COLO668 (cell line): ENCODE results near the gene ACVR1.
"Not testable (repeated sequence)": the region's sequence is repeated elsewhere in the genome, so short reads cannot be mapped to it uniquely, and the experiment has no call there.

Source experiments
- DNase-seq: peaks from one replicate; lab custom pipeline; 2025; ENCODE audit not compliant: unreplicated experiment; lab: John Stamatoyannopoulos, UW

Gene ACVR1

DNA sequence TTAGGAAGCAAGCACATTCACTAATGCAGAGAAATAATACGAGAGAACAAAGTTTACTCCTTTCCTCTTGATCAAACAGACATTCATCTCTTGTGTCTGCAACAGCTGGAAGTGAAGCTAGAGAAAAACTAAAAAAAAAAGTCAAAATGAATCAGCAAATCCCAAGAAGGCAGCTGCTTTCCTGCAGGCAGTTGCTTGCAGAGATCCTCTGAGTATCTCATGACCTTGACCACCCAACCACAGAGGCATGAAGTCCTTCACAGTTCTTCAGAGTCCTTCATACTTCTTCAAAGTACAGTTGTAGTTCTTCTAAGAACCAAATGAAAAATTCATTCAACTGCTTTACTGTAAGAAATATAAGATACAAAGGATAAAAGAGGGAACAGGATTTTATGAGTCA is 150.3 kb downstream of the ACVR1 start:
- no peak for DNase-seq

GRCh38 chr2:157722580-157723234 is 153.4 kb downstream of the ACVR1 start:
- no peak for DNase-seq

DNA sequence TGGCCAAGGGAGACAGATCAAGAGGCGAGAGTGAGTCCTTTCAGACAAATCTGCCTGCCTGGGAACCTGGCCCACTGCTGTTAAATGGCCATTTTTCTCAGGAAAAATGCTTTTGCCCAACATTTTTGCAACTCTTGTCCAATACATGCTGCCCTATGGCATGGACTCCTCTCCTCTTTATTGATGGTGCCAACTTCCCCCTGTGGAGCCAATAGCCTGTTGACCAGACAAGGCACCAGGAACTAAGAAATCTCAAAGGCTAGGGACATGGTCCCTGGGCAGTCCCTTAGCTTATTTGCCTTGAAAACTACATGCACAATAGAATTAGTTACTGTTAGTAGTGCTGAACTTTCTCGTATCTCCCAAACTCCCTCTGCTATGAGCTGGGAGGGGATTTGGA is 155.6 kb downstream of the ACVR1 start:
- no peak for DNase-seq

DNA sequence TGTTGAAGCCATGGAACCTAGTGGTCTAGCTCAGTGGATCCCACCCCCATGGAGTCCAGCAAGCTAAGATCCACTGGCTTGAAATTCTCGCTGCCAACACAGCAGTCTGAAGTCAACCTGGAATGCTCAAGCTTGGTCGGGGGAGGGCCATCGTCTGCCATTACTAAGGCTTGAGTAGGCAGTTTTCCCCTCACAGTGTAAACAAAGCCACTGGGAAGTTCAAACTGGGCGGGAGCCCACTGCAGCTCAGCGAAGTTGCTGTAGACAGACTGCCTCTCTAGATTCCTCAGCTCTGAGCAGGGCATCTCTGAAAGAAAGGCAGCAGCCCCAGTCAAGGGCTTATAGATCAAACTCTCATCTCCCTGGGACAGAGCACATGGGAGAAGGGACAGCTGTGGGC is 171.5 kb downstream of the ACVR1 start:
- DNase-seq, result not testable (repeated sequence)

GRCh38 chr2:157704148-157704547 is 172.0 kb downstream of the ACVR1 start:
- not testable (repeated sequence) for DNase-seq

DNA sequence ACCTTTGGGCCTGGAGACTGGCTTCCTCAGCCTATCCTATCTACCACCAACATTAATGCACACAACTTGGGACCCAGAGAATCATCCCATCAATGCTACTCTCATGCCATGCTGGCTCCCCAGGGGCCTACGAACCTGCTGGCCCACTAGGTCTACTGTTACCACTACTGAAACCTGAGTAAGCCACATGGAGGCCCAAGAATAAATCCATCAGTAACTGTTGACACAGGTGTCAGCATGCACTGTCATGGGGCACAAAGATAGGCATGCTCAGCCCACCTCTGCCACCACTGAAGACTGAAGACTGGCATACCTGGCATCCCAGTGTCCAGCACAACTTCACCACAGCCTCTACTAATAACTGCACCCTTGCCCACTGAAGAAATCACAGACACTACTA is 176.3 kb downstream of the ACVR1 start:
- no peak for DNase-seq

GRCh38 chr2:157699009-157699408 is 177.1 kb downstream of the ACVR1 start:
- DNase-seq, result no peak

GRCh38 chr2:157698430-157698829 is 177.7 kb downstream of the ACVR1 start:
- DNase-seq, result no peak

DNA sequence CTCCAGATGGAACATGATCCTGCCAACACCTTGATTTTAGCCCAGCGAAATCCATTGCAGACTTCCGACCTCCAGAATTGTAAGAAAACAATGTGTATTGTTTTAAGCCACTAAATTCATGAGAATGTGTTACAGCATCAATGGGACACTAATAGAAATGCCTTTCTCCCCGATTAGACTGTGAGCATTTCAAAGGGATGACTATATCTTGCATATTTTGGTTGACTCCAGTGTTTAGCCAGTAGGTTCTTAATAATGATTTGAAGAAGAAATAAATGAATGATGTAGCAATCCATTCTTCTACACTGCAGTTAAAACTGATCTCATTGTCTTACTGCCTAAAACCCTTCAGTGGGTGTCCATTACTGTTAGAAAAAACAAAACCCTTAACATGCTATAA is 180.1 kb downstream of the ACVR1 start:
- DNase-seq, result no peak

DNA sequence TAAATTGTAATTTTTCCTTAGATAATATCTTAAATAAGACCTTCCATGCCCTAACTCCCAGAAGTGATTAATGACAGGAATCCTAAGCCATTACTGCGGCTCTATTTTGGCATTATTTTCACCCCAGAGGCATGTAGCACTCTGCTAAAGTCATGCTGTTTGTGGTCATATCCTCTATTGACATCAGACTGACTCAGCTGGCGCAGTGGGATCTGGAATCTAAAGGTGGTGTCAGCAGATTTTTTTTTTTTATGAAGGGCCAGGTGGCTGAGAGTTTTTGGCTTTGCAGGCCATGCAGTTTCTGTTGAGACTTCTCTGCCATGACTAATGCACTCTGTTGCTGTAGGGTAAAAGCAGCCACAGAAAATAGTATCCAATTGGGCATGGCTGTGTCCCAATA is 183.4 kb downstream of the ACVR1 start:
- DNase-seq, result no peak

DNA sequence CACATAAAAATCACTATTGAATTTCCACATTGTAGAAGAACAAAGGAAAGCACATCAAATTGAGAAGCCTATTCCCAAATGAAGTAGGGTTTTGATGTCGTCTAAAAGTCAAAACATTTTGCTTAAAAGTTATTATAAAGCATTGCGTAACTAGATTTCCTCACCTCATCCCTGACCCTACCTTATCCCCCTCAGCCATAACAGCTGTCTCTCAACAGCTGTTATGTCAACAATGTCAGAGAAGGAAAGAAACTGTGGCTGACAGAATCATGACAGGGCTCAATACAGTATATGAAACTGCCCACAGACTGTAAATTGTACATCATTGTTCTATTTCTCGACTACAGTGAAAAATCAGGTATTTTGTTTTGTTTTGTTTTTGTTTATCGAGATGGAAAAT is 184.4 kb downstream of the ACVR1 start:
- DNase-seq, result no peak

DNA sequence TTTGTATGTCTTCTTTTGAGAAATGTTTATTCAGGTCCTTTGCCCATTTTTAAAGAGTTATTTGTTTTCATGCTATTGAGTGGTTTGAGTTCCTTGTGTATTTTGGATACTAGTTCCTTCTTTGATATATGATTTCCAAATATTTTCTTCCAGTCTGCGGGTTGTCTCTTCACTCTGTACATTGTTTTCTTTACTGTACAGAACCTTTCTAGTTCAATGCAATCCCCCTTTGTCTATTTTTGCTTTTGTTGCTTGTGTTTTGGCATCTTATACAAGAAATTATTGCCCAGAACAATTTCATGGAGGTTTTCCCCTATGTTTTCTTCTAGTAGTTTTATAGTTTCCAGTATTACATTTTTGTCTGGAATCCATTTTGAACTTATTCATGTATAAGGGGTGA is 185.0 kb downstream of the ACVR1 start:
- no peak for DNase-seq
